Measurements from ENCODE around the gene BABAM1.

Gene BABAM1

DNA sequence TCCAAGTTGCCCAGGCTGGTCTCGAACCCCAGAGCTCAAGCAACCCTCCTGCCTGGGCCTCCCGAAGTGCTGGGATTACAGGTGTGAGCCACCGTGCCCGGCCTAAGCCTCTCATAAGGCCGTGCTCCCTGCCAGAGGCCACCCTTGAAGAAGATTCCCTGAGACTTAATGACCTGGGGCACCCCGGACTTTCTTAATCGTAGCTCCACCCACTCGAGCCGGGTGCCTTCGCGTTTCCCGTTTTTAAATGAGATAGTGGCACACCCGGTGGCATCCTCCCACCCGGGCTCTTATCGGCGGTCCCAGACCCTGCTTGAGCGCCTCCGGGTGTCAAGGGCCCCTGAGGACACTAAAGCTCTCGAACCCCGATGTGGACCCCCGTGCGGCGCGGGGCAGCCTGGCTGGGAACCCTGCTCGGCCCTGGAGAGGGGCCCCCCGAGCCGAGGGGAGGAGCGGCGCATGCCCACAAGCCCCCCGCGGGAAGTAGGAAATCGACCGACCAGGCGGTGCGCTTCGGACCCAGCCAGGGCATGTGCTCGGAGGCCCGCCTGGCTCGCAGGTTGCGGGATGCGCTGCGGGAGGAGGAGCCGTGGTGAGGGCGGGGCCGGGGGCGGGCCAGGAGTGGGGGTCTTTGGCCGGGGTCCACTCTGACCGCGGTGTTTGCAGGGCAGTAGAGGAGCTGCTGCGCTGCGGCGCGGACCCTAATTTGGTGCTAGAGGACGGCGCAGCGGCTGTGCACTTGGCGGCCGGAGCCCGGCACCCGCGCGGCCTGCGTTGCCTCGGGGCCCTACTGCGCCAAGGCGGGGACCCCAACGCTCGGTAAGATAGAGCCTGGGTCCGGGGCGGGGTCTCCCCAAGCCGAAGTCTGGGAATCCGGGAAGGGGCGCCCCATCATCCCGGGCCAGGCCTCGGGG lies 14.4 kb downstream of the BABAM1 start, which contains the start of gene ANKLE1:
Gene ANKLE1 (plus strand): TSS at position 511 of the 914 bp plus-strand sequence. CDS start 20 bp downstream, at position 531.
- peak within 1 kb of the TSS; percentile 22; the same call in 1 of the 2 replicates for H3K27ac ChIP-seq

DNA sequence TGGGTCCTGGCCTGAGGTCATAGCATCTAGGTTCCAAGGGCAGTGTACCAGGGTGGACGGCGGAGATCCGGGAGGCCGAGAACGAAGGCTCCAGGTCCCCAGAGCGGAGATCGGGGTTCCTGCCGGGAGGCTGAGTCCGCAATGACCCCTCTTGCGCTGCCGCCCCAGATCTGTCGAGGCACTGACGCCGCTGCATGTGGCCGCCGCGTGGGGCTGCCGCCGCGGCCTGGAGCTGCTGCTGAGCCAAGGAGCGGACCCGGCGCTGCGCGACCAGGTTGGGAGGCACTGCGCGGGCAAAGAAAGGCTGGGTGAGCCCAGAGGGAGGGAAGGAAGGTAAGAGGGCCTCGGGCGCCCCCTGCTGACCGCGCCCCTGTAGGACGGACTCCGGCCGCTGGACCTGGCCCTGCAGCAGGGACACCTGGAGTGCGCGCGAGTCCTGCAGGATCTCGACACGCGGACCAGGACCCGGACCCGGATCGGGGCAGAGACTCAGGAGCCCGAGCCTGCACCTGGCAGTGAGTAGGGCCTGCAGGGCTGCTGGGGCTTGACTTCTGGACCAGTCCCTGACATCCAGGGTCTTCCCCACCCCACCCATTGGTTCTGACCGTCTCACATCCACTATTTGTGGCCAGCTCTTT lies 15.4 kb downstream of the BABAM1 start:
- peak overlapping the region; percentile 22; the same call in 1 of the 2 replicates for H3K27ac ChIP-seq
- TF ChIP-seq, protein P1, sequence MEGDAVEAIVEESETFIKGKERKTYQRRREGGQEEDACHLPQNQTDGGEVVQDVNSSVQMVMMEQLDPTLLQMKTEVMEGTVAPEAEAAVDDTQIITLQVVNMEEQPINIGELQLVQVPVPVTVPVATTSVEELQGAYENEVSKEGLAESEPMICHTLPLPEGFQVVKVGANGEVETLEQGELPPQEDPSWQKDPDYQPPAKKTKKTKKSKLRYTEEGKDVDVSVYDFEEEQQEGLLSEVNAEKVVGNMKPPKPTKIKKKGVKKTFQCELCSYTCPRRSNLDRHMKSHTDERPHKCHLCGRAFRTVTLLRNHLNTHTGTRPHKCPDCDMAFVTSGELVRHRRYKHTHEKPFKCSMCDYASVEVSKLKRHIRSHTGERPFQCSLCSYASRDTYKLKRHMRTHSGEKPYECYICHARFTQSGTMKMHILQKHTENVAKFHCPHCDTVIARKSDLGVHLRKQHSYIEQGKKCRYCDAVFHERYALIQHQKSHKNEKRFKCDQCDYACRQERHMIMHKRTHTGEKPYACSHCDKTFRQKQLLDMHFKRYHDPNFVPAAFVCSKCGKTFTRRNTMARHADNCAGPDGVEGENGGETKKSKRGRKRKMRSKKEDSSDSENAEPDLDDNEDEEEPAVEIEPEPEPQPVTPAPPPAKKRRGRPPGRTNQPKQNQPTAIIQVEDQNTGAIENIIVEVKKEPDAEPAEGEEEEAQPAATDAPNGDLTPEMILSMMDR (conservative IDR thresholded peaks at IDR 0.05): peak; percentile 96

More for the DNA sequence above, 14.4 kb downstream of the BABAM1 start, which contains the start of gene ANKLE1:
- TF ChIP-seq, protein P1 (conservative IDR thresholded peaks at IDR 0.05): no peak

DNA sequence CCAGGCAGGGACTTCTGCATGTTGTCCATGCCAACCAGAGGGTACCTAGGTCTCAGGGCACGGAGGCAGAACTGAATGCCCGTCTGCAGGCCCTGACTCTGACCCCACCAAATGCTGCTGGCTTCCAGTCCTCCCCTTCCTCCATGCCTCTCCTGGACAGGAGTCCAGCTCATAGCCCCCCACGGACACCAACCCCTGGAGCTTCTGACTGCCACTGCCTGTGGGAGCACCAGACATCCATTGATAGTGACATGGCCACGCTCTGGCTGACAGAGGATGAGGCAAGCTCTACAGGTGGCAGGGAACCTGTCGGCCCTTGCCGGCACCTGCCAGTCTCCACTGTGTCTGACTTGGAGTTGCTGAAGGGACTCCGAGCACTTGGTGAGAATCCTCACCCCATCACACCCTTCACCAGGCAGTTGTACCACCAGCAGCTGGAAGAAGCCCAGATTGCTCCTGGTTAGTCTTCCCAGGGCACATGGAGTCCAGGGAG lies 16.3 kb downstream of the BABAM1 start:
- TF ChIP-seq, protein P1 (conservative IDR thresholded peaks at IDR 0.05): no peak
- H3K27ac ChIP-seq: no peak overlapping the region

DNA sequence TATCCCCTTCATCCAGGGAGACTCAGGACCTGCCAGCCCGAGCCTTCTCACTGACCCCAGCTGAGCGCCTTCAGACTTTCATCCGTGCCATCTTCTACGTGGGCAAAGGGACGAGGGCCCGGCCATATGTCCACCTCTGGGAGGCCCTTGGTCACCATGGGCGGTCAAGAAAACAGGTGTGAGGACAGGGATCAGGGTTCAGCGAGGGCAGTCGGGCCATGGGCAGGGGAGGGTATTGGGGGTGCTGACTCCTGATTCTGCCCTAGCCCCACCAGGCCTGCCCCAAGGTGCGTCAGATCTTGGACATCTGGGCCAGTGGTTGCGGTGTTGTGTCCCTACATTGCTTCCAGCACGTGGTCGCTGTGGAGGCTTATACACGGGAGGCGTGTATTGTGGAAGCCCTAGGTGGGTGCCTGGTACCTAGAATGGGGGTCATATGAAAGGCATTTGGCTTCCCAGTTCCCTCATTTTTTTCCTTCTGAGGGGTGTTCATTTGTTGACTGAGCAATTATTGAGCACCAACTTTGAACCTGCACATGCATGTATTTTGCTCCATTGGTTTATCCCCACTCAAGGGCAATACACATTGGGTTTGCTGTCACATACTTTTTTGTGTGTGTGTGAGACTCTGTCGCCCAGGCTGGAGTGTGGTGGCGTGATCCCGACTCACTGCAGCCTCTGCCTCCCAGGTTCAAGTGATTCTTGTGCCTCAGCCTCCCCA lies 18.3 kb downstream of the BABAM1 start:
- TF ChIP-seq, protein P1 (conservative IDR thresholded peaks at IDR 0.05): no peak

DNA sequence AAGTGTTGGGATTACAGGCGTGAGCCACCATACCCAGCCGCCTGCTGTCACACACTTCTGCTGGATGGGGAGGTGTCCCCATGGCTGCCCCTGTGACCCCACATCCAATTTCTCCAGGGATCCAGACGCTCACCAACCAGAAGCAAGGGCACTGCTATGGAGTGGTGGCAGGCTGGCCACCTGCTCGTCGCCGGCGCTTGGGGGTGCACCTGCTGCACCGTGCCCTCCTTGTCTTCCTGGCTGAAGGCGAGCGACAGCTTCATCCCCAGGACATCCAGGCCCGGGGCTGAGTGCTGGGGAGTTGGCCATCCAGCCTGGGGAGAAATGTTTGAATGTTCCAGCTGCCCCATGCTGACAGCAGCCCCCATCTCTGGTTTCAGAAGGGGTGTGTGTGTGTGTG lies 19.0 kb downstream of the BABAM1 start:
- TF ChIP-seq, protein P1 (conservative IDR thresholded peaks at IDR 0.05): no peak
- no peak overlapping the region for H3K27ac ChIP-seq

More for the DNA sequence above, 18.3 kb downstream of the BABAM1 start:
- no peak overlapping the region for H3K27ac ChIP-seq

DNA sequence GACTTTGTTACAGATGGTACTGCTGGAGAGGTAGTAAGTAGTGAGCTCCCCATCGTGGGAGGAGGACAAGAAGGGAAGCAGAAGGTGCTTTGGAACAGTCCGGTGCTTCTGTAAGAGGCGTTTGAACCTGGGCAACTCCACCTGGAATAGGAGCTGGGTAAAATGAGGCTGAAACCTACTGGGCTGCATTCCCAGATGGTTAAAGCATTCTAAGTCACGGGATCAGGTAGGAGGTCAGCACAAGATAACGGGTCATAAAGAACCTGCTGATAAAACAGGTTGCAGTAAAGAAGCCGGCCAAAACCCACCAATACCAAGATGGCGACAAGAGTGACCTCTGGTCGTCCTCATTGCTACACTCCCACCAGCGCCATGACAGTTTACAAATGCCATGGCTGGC lies 19.5 kb downstream of the BABAM1 start:
- H3K27ac ChIP-seq: no peak overlapping the region
- TF ChIP-seq, protein P1 (conservative IDR thresholded peaks at IDR 0.05): no peak
